Suprapubic skin (tissue), 4 donors: ENCODE data around the gene NPS. TPM values are rescaled to one million over a fixed set of nuclear protein-coding genes. Genes with fewer than 3 reads are reported as not detected.

Source experiments
- DNase-seq, 2 donors: peaks; one replicate each; pipeline ENCODE4 v3.0.0-alpha.2; 2019; ENCODE audit warnings: low spot score in 2 of 2
- H3K27ac ChIP-seq: fragments of 200-600 bp; sonication (generic); one replicate; pipeline ENCODE4 v1.5.1; 2019
- H3K27me3 ChIP-seq: fragments of 200-600 bp; sonication (generic); one replicate; pipeline ENCODE4 v1.5.1; 2019
- H3K36me3 ChIP-seq: fragments of 200-600 bp; sonication (generic); one replicate; pipeline ENCODE4 v1.5.1; 2019
- H3K4me1 ChIP-seq: fragments of 200-600 bp; sonication (generic); one replicate; pipeline ENCODE4 v1.5.1; 2019
- H3K4me3 ChIP-seq: fragments of 200-600 bp; sonication (generic); one replicate; pipeline ENCODE4 v1.5.1; 2019; ENCODE audit warnings: mild to moderate bottlenecking
- H3K9me3 ChIP-seq: fragments of 200-600 bp; sonication (generic); one replicate; pipeline ENCODE4 v1.5.1; 2019
- EP300 ChIP-seq: sonication (generic); formaldehyde crosslinking; IDR thresholded peaks from one replicate; pipeline ENCODE4 v1.6.1; 2017; ENCODE audit warnings: antibody characterized with exemption
- POLR2A ChIP-seq, 2 donors: fragments of 450-650 bp; IDR thresholded peaks; one replicate each; pipeline ENCODE4 v1.6.1; 2017; ENCODE audit warnings: antibody characterized with exemption in 2 of 2, mild to moderate bottlenecking in 2 of 2, moderate library complexity in 2 of 2
- POLR2AphosphoS5 ChIP-seq, 3 donors: sonication (generic); formaldehyde crosslinking; IDR thresholded peaks; one replicate each; pipeline ENCODE4 v1.6.1; 2017; ENCODE audit warnings: antibody characterized with exemption in 3 of 3
- WGBS: methylation state at CpG from one replicate; pipeline ENCODE4 v1.1.5; 2018; 5-methylcytosine and 5-hydroxymethylcytosine counted together
- total RNA-seq, 4 donors: library from RNA; depleted of rRNA; stranded (reverse); fragments of >200 nt; gene quantifications; one replicate each; pipeline ENCODE4 v1.1.0, GENCODE V29; 2016
- TF ChIP-seq, protein P1 (sequence below), 2 donors: fragments of 200-600 bp in 1 of 2; fragments of 450-650 bp in 1 of 2; sonication (generic) in 1 of 2; IDR thresholded peaks; one replicate each; pipeline ENCODE4 v1.5.1; 2016 to 2019; ENCODE audit warnings: antibody characterized with exemption in 2 of 2, mild to moderate bottlenecking in 1 of 2, moderate library complexity in 1 of 2

NPS gene
- total RNA-seq, 4 donors from 2014 or later, result not detected

GRCh38 chr10:127527891-127528290 lies 21.2 kb upstream of the NPS start:
- H3K27ac ChIP-seq, result no peak overlapping the region
- TF ChIP-seq EP300 (no peak), POLR2A (IDR thresholded peaks at IDR 0.05) (no peak), POLR2AphosphoS5 (IDR thresholded peaks at IDR 0.05) (no peak)
- TF ChIP-seq, protein P1, sequence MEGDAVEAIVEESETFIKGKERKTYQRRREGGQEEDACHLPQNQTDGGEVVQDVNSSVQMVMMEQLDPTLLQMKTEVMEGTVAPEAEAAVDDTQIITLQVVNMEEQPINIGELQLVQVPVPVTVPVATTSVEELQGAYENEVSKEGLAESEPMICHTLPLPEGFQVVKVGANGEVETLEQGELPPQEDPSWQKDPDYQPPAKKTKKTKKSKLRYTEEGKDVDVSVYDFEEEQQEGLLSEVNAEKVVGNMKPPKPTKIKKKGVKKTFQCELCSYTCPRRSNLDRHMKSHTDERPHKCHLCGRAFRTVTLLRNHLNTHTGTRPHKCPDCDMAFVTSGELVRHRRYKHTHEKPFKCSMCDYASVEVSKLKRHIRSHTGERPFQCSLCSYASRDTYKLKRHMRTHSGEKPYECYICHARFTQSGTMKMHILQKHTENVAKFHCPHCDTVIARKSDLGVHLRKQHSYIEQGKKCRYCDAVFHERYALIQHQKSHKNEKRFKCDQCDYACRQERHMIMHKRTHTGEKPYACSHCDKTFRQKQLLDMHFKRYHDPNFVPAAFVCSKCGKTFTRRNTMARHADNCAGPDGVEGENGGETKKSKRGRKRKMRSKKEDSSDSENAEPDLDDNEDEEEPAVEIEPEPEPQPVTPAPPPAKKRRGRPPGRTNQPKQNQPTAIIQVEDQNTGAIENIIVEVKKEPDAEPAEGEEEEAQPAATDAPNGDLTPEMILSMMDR (IDR thresholded peaks at IDR 0.05), result no peak
- no peaks in the 10 kb centered on the region for H3K27me3 ChIP-seq
- no peaks in the 10 kb centered on the region for H3K9me3 ChIP-seq
- no peak for DNase-seq
- H3K36me3 ChIP-seq, result no peaks in the 10 kb centered on the region
- 48% methylated on average over 8 of the region's 8 CpGs for WGBS
- no peaks in the 10 kb centered on the region for H3K4me1 ChIP-seq
- no peak overlapping the region for H3K4me3 ChIP-seq

DNA sequence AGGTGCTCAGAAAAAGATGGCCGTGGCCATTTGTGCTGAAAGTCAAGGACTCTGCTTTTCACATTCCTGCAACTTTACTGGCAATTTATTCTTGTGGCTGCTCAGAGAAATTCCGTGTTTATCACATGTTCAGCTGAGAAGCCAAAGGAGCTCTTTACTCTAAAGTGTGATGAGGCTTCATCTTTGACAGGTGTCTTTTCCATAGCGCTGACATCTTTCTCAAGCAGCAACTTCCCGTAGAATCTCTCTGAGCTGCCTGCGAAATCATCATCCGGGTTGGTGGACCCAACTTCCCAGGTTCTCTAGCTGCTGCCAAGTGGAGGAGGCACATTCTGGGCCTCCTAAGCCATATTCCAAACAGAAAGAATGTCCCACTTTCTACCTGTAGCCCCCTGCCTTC lies 16.9 kb upstream of the NPS start:
- H3K36me3 ChIP-seq, result no peaks in the 10 kb centered on the region
- no peaks in the 10 kb centered on the region for H3K4me1 ChIP-seq
- H3K4me3 ChIP-seq, result no peak overlapping the region
- H3K9me3 ChIP-seq, result no peaks in the 10 kb centered on the region
- no peak for TF ChIP-seq POLR2A (IDR thresholded peaks at IDR 0.05)
- H3K27ac ChIP-seq, result no peak overlapping the region
- no peak for DNase-seq
- no peaks in the 10 kb centered on the region for H3K27me3 ChIP-seq
- 93% methylated on average over 6 of the region's 6 CpGs for WGBS

GRCh38 chr10:127532659-127533058 lies 16.4 kb upstream of the NPS start:
- H3K27me3 ChIP-seq, result peaks cover 3% of the 10 kb centered on the region
- no peaks in the 10 kb centered on the region for H3K4me1 ChIP-seq
- H3K27ac ChIP-seq, result no peak overlapping the region
- DNase-seq, result no peak
- TF ChIP-seq, protein P1 (IDR thresholded peaks at IDR 0.05), result no peak
- TF ChIP-seq POLR2A (IDR thresholded peaks at IDR 0.05), result no peak
- TF ChIP-seq EP300, result no peak
- no peak for TF ChIP-seq POLR2AphosphoS5 (IDR thresholded peaks at IDR 0.05)
- no peaks in the 10 kb centered on the region for H3K9me3 ChIP-seq
- WGBS, result 92% methylated on average over 5 of the region's 5 CpGs
- H3K36me3 ChIP-seq, result no peaks in the 10 kb centered on the region
- H3K4me3 ChIP-seq, result no peak overlapping the region

- Histone ChIP-seq H3K4me3 (no peak overlapping the region), H3K4me1 (no peaks in the 10 kb centered on the region), H3K27me3 (peaks cover 3% of the 10 kb centered on the region), H3K27ac (no peak overlapping the region), H3K9me3 (no peaks in the 10 kb centered on the region), H3K36me3 (no peaks in the 10 kb centered on the region)
- 87% methylated on average over 6 of the region's 6 CpGs for WGBS
- TF ChIP-seq, protein P1 (IDR thresholded peaks at IDR 0.05), result no peak
- TF ChIP-seq EP300 (no peak), POLR2A (IDR thresholded peaks at IDR 0.05) (no peak), POLR2AphosphoS5 (IDR thresholded peaks at IDR 0.05) (no peak)
- DNase-seq, result no peak
Observed at GRCh38 chr10:127534074-127534473, 15.0 kb upstream of the NPS start.

- 100% methylated on average over 1 of the region's 1 CpG for whole genome bisulfite sequencing
- TF ChIP-seq EP300, result no peak
Observed at GRCh38 chr10:127534496-127534895, 14.6 kb upstream of the NPS start.

DNA sequence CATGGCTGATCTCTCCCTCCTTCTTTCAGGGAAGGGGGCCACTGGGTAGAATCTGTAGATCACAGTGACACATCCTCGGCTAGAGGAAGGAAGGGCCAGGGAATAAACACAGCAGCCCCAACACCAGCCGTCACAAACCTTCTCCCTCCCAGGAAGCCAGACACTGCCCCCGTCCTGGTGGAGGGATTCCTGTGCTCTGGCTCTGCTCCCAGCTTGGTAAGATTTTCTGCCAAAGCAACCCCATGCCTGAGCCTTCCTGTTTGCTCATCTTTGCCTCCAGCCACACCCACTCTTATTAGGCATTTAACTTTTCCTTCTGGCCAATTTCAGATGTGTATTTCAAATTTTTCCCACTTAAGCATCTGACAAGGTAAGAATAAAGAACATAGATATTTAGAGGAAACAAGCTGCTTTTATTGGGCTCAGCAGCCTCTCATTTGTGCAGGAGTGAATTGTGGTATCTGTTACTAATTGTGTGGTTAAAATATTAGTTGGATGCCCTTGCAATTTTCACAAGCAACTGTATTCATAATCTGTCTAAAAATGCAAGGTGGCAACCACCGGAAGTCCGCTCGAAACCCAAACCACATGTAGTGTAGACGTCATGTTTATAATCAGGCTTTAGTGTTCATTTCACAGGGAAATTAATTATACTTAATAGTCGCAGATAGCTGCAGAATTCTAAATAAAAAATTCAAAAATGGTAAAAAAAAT lies 13.2 kb upstream of the NPS start:
- Histone ChIP-seq H3K9me3 (no peaks in the 10 kb centered on the region), H3K4me1 (no peaks in the 10 kb centered on the region), H3K27me3 (peaks cover 3% of the 10 kb centered on the region), H3K36me3 (no peaks in the 10 kb centered on the region), H3K27ac (no peak overlapping the region), H3K4me3 (no peak overlapping the region)
- TF ChIP-seq POLR2A (IDR thresholded peaks at IDR 0.05), result no peak
- TF ChIP-seq EP300, result no peak
- no peak for TF ChIP-seq POLR2AphosphoS5 (IDR thresholded peaks at IDR 0.05)
- TF ChIP-seq, protein P1 (IDR thresholded peaks at IDR 0.05), result no peak
- no peak for DNase-seq
- WGBS, result 58% methylated on average over 8 of the region's 8 CpGs

More at GRCh38 chr10:127534496-127534895, 14.6 kb upstream of the NPS start:
- no peak for DNase-seq
- H3K9me3 ChIP-seq, result no peaks in the 10 kb centered on the region
- no peak overlapping the region for H3K4me3 ChIP-seq
- no peak overlapping the region for H3K27ac ChIP-seq
- no peaks in the 10 kb centered on the region for H3K4me1 ChIP-seq
- H3K27me3 ChIP-seq, result peaks cover 3% of the 10 kb centered on the region
- no peaks in the 10 kb centered on the region for H3K36me3 ChIP-seq
